ENCODE results near the gene DACT3.

DACT3 gene

DNA sequence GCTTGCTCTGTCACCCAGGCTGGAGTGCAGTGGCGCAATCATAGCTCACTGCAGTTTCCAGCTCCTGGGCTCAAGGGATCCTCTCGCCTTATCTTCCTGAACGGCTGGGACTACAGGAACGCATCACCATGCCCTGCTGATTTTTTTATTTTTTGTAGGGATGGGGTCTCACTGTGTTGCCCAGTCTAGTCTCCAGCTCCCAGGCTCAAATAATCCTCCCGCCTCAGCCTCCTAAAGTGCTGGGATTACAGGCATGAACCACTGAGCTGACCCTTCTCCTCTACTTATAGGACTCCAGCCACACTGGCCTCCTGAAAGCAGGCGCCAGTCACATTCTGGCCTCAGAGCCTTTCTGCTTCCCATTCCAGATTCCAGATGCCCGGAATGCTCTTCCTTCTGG, 10.5 kb downstream of the DACT3 start:
- H3K36me3 Mint-ChIP-seq (ENCODE audit: low read depth): peaks cover 62% of the 10 kb centered on the region
- H3K4me3 Mint-ChIP-seq: peak overlapping the region; percentile 41
- peaks cover 41% of the 10 kb centered on the region for H3K9me3 Mint-ChIP-seq
- H3K27me3 Mint-ChIP-seq (ENCODE audit: low read depth, poor library complexity): peaks cover 72% of the 10 kb centered on the region
- no peak for DNase-seq
- H3K4me1 Mint-ChIP-seq: peaks cover 27% of the 10 kb centered on the region
- TF ChIP-seq, protein P1, sequence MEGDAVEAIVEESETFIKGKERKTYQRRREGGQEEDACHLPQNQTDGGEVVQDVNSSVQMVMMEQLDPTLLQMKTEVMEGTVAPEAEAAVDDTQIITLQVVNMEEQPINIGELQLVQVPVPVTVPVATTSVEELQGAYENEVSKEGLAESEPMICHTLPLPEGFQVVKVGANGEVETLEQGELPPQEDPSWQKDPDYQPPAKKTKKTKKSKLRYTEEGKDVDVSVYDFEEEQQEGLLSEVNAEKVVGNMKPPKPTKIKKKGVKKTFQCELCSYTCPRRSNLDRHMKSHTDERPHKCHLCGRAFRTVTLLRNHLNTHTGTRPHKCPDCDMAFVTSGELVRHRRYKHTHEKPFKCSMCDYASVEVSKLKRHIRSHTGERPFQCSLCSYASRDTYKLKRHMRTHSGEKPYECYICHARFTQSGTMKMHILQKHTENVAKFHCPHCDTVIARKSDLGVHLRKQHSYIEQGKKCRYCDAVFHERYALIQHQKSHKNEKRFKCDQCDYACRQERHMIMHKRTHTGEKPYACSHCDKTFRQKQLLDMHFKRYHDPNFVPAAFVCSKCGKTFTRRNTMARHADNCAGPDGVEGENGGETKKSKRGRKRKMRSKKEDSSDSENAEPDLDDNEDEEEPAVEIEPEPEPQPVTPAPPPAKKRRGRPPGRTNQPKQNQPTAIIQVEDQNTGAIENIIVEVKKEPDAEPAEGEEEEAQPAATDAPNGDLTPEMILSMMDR (IDR thresholded peaks at IDR 0.05): no peak
- H3K27ac Mint-ChIP-seq: no peak overlapping the region

DNA sequence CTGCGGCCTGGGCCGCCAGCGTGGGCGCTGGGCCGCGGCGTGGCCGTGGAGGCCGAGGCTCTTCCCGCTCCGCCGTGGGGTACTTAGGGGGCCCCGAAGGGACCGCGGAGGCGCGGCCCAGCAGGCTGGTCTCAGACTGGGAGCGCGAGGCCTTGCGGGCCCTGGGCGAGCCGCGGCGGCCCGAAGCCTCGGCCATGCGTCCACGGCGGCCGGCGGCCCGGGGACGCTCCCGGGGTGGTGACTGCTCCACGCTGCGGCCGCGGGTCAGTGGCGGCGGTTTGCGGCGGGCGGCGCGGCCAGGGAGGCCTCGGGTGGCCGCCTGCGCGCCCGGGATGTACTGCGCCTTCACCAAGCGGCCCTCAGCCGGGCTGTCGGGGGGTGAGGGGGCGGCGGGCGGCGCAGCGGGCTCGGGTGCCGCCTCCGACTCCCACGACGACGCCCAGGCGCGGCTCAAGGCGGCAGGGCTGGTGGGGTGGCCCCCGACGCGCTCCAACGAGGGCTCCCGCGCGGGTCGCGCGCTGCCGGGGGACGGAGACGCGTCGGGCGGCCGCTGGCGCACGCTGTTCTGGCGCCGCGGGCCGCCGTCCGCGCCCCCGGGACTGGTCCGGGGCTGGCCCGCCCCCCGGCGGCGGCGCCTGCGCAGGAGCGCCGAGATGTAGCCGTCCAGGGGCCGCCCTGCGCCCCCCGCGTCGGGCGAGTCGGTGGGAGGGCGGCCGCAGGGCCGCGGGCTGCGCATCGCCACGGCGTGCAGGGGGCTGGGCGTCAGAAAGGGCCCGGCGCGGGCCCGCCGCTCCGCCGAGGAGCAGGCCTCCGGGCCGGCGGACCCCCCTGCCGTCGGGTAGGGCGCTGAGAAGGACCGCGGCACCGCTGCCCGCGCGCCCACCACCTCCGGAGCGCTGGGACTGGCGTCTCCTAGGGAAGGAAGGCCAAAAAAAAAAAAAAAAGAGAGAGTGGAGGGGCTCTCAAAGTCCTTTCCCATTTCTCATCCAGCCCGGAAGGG, 11.7 kb downstream of the DACT3 start:
- Mint-ChIP-seq H3K36me3 (ENCODE audit: low read depth) (peaks cover 62% of the 10 kb centered on the region), H3K9me3 (peaks cover 41% of the 10 kb centered on the region), H3K4me1 (peaks cover 21% of the 10 kb centered on the region), H3K27ac (no peak overlapping the region), H3K4me3 (peak overlapping the region; percentile 59), H3K27me3 (ENCODE audit: low read depth, poor library complexity) (peaks cover 84% of the 10 kb centered on the region)
- TF ChIP-seq, protein P1 (IDR thresholded peaks at IDR 0.05): no peak
- DNase-seq: peak; percentile 42

DNA sequence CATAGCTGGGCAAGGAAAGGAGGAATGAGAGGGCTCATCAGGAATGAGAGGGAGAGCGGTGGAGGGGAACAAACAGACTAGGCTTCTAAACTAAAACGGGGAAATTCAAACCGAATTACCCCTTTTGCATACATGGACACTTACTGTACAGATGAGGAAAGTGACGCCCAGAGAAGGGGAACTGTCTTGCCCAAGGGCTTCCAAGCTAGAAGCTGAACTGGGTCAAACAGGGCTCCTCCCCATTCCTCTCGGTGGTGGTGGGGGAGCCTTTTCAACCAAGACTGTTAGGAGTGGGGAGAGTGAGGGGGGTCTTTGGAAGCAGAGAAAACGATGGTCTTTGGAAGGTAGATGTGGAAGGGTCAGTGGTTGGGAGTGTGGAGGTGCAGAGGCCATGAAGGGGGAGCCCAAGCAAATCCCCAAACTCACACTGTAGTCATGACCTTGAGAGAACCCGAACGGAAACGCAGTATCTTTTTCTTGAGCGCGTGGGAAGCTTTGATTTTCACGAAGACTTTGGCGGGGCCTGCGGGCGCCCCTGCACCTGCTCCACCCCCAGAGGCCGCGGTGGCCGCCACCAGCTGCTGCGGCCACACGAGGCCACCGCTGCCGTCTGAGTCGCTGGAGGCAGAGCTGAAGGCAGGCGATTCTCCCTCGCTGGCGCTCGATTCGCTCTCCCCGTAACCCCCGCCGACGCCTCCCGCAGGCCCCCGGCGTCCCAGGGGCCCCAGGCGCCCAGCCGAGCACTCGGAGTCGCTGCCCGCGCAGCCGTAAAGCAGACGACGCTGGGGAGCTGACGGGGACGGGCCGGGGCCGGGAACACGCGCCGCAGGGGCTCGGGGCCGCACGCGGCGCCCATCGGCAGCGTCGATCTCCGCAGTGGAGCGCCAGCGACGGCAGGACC, 12.7 kb downstream of the DACT3 start:
- peaks cover 85% of the 10 kb centered on the region for H3K27me3 Mint-ChIP-seq (ENCODE audit: low read depth, poor library complexity)
- peaks cover 41% of the 10 kb centered on the region for H3K9me3 Mint-ChIP-seq
- peaks cover 14% of the 10 kb centered on the region for H3K4me1 Mint-ChIP-seq
- H3K4me3 Mint-ChIP-seq: peak overlapping the region; percentile 59
- H3K27ac Mint-ChIP-seq: no peak overlapping the region
- TF ChIP-seq, protein P1 (IDR thresholded peaks at IDR 0.05): no peak
- no peak for DNase-seq
- peaks cover 57% of the 10 kb centered on the region for H3K36me3 Mint-ChIP-seq (ENCODE audit: low read depth)

DNA sequence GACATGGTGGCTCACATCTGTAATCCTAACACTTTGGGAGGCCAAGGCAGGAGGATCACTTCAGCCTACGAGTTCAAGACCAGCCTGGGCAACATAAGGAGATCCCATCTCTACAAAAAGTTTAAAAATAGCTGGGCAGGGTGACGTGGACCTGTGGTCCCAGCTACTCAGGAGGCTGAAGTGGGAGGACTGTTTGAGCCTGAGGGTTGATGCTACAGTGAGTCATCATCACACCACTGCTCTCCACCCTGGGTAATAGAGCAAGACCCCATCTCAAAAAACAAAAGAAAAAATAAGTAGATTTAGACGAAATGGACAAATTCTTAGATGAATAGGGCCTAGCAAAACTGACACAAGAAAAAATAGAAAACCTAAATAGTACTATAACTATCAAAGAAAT, 14.6 kb downstream of the DACT3 start:
- Mint-ChIP-seq H3K36me3 (ENCODE audit: low read depth) (peaks cover 38% of the 10 kb centered on the region), H3K27me3 (ENCODE audit: low read depth, poor library complexity) (peaks cover 88% of the 10 kb centered on the region), H3K4me1 (peaks cover 14% of the 10 kb centered on the region), H3K9me3 (peaks cover 40% of the 10 kb centered on the region), H3K27ac (no peak overlapping the region), H3K4me3 (no peak overlapping the region)
- TF ChIP-seq, protein P1 (IDR thresholded peaks at IDR 0.05): no peak
- no peak for DNase-seq

DNA sequence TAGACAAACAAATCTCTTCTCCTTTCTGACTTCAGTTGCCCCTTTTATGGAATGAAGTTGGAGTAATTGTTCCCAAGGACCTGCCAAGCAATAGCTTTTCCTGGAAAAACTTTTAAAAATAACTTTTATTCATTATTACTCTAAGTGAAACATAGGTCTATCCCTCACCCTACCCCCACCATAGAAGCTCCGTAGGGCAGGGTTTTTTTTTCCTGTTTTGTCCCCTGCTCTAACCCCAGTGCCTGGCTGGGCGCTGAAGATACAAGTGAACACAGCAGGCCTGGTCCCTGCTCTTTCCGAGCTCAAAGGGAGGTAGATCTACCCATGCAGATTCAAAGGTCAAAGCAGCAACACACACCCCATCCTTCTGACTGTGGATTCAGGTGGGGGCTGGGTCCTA, 16.3 kb downstream of the DACT3 start:
- no peak for DNase-seq
- Mint-ChIP-seq H3K36me3 (ENCODE audit: low read depth) (peaks cover 21% of the 10 kb centered on the region), H3K4me3 (no peak overlapping the region), H3K4me1 (peaks cover 20% of the 10 kb centered on the region), H3K27me3 (ENCODE audit: low read depth, poor library complexity) (peaks cover 85% of the 10 kb centered on the region), H3K9me3 (peaks cover 25% of the 10 kb centered on the region), H3K27ac (no peak overlapping the region)
- TF ChIP-seq, protein P1 (IDR thresholded peaks at IDR 0.05): no peak

Measured in nephron progenitor cell (in vitro differentiated cells).